Kasumi-1 (cell line): ENCODE measurements around the gene EXOC7.
A peak's percentile ranks its signal among the peaks of the same experiment; 100 is the strongest.

Source experiments
- DNase-seq, 2 experiments: peaks; one replicate each; lab custom pipeline; 2025; lab: John Stamatoyannopoulos, UW

The EXOC7 gene

GRCh38 chr17:76119409-76120371, 16.1 kb upstream of the EXOC7 start:
- no peak for DNase-seq

GRCh38 chr17:76115138-76115754, 11.7 kb upstream of the EXOC7 start:
- no peak for DNase-seq

DNA sequence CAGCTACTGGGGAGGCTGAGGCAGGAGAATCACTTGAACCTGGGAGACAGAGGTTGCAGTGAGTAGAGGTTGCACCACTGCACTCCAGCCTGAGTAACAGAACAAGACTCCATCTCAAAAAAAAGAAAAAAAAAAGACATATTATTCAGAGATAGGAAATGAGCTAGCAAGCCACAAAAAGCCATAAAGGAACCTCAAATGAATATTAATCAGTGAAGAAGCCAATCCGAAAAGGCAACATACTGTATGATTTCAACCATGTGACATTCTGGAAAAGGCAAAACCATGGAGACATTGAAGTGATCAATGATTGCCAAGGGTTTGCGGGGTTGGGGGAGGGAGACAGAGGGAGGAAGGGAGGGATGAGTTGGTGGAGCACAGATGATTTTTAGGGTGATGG, 8.4 kb upstream of the EXOC7 start:
- DNase-seq, result no peak

- peak; percentile 30 to 41 for DNase-seq
Measured at GRCh38 chr17:76107509-76107908, 3.9 kb upstream of the EXOC7 start.

GRCh38 chr17:76106703-76107102, 3.1 kb upstream of the EXOC7 start:
- peak; percentile 32 to 41 for DNase-seq

- no peak for DNase-seq
Measured at GRCh38 chr17:76104896-76105231, 1.3 kb upstream of the EXOC7 start.

DNA sequence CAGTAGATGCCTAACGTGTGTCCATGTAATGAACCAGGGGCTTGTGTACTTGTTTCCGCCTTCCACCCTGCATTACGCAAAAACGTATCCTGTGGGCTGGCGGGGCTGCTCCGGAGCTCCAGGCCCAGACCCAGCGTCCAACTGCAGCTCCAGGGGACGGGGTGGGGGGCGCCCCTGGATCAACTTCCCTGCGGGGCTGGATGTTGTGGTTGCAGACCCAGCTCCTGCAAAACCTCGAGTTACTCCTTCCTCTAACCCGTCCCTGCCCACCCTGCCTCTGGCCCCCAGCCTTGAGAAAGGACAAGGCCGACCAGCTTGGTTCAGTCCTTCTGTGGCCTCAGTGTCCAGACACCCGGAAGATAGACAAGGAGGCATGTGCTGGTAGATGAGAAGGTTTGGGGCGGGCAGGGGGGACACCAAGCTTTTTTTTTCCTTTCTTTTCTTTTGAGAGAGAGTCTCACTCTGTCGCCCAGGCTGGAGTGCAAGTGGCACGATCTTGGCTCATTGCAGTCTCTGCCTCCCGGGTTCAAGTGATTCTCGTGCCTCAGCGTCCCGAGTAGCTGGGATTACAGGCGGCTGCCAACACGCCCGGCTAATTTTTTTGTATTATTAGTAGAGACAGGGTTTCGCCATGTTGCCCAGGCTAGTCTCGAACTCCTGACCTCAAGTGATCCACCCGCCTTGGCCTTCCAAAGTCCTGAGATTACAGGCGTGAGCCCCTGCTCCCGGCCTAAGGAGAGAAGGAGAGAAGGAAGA, 731 bp upstream of the EXOC7 start:
- DNase-seq, result peak in 1 of 2 experiments; percentile 47

- no peak for DNase-seq
Measured at GRCh38 chr17:76102944-76103273, 678 bp downstream of the EXOC7 start.

- DNase-seq, result no peak
Measured at GRCh38 chr17:76097716-76098295, 5.8 kb downstream of the EXOC7 start.

GRCh38 chr17:76095943-76096342, 7.6 kb downstream of the EXOC7 start:
- no peak for DNase-seq

GRCh38 chr17:76094046-76094445, 9.5 kb downstream of the EXOC7 start:
- DNase-seq, result no peak

DNA sequence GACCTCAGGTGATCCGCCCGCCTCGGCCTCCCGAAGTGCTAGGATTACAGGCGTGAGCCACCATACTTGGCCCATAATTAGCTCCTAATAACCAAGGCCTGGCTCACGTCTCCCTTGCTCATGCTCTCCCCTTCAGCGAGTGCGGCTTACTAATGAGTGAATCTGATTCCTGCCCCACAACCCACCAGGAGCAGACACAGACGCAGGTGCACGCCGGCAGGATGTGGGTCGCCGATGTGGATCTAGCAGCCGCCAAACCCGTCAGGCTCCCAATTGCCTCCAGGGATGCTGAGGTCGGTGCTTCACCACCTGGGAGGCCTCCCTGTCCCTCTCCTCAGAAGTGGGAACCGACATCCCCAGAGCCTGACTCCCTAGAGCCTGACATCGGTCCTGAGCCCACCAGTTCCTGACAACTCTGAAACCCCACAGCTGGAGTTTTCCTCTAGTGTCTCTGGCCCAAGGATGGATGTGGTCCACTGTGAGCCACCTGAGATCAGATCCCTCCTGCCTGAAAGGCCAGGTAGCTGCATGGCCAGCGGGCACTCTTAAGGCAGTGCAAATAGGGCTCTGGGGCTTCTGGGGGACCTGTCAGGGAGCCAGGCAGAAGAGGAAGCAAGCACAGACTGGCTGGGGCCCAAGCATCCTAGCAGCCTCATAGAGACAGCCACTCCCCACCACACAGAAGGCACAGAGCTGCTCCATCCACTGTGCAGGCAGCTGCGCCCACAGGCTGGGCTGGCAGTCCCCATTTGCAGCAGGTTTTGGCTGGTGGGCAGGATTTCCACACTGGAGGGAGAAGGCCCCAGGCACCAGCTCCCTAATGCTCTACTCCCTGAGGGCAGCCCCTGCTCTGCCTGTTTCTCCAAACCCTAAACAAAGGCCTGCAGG, 10.8 kb downstream of the EXOC7 start:
- peak; percentile 82 to 90 for DNase-seq

DNA sequence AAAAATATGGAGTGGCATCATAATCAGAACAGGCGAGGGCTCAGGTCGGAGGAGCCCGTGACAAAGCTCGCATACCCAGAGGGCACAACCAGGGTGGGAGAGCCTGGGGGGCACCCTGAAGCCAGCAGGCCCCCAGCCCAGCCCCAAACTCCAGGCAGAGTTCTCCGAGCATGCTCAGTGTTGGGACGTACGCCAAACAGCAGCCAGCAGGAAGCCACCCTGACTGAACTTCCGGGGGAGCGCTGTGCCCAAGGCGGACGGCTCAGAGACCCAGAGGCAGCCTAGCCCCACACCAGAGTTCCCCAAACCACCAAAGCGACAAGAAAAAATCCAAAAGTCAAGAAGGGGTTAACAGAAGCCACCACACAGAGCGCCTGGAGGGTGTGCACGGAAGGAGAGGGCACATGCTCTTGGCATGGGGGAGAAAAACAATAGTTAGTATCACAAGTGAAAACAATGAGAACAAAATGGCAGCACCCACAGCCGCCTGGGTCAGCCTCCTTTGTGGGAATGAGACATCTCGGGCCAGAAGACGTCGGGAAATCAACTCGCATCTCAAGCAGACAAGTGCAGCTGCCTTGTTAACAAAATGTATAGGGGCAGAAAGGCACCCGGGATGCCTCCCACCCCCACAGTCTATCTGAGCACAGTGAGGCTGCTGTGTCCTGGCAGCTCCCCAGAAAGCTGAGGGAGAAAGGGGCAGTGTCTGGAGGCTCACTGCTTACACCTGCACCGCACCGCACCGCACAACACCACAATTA, 11.9 kb downstream of the EXOC7 start:
- DNase-seq, result peak; percentile 77 to 81

DNA sequence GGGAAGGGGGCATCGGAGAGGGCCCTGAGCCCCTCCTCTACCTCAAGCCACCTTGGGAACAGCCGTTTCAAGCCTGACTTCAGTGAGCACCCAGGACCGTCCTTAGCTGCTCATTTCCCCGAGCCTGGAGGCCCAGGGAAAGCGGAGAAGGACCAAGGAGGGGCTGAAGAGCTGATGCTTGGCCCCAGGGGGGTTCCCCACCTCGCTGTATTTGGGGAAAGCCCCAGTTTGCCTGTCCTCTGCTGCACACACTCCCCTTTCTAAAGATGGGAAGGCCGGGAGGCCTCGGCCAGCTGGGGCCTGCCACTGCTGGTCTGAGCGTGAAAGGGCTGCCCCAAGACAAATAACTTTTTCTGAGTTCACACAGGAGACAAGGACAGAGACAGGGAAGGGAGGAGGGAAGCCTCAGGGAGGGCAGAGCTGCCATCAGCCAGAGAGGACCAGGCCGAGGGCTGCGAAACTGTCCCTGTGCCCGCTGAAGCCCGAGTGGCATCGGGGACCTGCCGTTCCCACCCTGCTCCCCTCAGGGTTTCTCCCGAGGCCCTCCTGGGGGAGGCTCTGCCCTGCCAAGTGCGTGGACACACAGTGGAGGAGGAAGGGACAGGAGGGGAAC, 13.0 kb downstream of the EXOC7 start:
- DNase-seq, result no peak

GRCh38 chr17:76089680-76090516, 13.7 kb downstream of the EXOC7 start:
- DNase-seq, result no peak

GRCh38 chr17:76088868-76089576, 14.6 kb downstream of the EXOC7 start:
- no peak for DNase-seq

GRCh38 chr17:76088041-76088867, 15.3 kb downstream of the EXOC7 start:
- no peak for DNase-seq

- DNase-seq, result no peak
Measured at GRCh38 chr17:76087531-76087930, 16.1 kb downstream of the EXOC7 start.
